Measurements from ENCODE around the gene TCEAL5. TPM values are rescaled to one million over a fixed set of nuclear protein-coding genes. Genes with fewer than 3 reads are reported as not detected.
A peak's percentile ranks its signal among the peaks of the same experiment; 100 is the strongest.
"Not testable (repeated sequence)": the region's sequence is repeated elsewhere in the genome, so short reads cannot be mapped to it uniquely, and the experiment has no call there.

TCEAL5 gene
- 1 to 10 TPM in 1 of 4 donors, under 1 TPM in 1, not detected in 2; 0.41 to 1.8 TPM for total RNA-seq
- polyA plus RNA-seq: 1 to 10 TPM in 1 of 3 donors, under 1 TPM in 1, not detected in 1; 0.80 to 1.8 TPM

DNA sequence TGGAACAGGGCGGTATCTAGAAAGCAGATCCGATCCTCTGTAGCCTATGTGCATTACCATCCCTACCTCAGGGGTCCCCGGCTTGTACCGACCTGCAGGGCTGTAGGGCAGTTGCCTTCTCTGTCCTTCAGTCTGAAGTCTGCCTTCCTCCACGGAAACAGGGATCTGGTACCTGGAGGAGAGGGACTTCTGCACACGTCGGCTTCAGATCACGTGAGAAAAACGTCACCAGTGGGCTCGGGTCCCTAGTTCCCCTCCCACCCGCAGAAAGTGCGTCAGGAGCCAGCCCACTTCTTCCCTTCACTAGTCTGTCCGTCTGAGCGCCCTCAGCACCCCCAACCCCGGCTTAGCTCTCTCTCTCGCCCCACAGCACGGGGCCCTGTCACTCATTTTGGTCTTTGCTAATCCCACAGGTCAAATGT, at the start of gene TCEAL5:
TCEAL5 (minus strand) TSS at position 170 of the 422 bp plus-strand sequence. CDS start 2,187 bp downstream, outside the sequence.
- Histone ChIP-seq H3K4me1 (no peaks in the 10 kb centered on the region), H3K4me3 (peak within 1 kb of the TSS; percentile 5 to 19 (median 12)), H3K36me3 (no peaks in the 10 kb centered on the region), H3K9me3 (no peaks in the 10 kb centered on the region), H3K27ac (no peak within 1 kb of the TSS), H3K27me3 (peaks cover 0 to 15% (median 0%) of the 10 kb centered on the region in 3 donors)
- TF ChIP-seq POLR2AphosphoS5 (IDR thresholded peaks at IDR 0.05) (peak in 1 of 4 donors; percentile 22), CTCF (IDR thresholded peaks at IDR 0.05) (no peak)
- intact Hi-C loops (cut with DNase I): no loop called here
- WGBS, 2 donors: 3 to 11% methylated on average over 17 of the region's 17 CpGs
- DNase-seq: no peak

- Histone ChIP-seq H3K27ac (no peak overlapping the region), H3K4me3 (no peak overlapping the region), H3K9me3 (no peaks in the 10 kb centered on the region), H3K4me1 (peaks cover 0 to 5% (median 2%) of the 10 kb centered on the region in 4 donors), H3K27me3 (peaks cover 0 to 9% (median 0%) of the 10 kb centered on the region in 3 donors), H3K36me3 (no peaks in the 10 kb centered on the region)
- intact Hi-C loops (cut with DNase I): no loop called here
- DNase-seq: no peak
- WGBS, 2 donors: 42 to 80% methylated on average over 3 of the region's 3 CpGs
- TF ChIP-seq POLR2A (IDR thresholded peaks at IDR 0.05): no peak
- TF ChIP-seq CTCF (IDR thresholded peaks at IDR 0.05): no peak
- TF ChIP-seq EP300 (IDR thresholded peaks at IDR 0.05): no peak
- no peak for TF ChIP-seq POLR2AphosphoS5 (IDR thresholded peaks at IDR 0.05)
Observed at GRCh38 chrX:103311399-103311780, 34.8 kb upstream of the TCEAL5 start.

DNA sequence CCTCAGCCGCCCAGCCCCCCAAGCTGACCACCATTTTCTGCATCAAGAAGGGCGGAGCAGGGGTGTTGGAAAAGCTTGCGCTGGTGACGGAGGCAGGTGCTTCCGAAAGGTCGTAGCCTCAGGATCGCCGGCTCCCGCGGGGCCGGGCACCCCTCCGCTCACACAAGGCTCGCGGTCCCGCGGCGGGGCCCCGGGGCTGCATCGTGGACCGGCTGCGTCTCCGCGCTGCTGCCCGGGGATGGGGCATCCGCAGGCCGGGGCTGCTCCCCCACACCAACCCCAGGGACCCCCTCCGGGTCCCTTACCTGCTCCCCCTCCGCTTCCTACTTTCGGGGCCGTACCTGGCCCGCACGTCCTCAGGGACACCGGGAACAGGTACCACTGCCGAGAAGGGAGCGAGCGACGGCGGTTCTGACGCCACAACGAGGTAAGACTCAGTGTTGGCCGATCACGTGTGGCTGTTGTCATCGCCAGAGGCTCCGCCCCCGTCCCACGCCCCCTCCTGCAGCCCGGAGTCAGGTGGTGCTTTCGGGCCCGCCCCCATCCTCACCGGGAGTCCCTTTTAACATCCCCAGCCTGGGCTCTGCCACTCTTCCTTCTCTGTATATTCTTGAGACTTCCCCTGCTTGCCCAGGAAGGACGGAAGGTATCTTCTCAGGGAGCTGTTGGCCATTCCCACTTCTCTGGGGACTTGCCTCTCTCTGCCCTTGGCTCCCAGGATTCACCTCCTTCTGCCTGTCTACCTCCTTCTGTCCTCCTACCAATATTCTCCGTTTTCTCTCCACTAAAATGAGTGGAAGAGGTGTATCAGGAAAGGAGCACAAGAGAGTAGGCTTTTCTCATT, 34.2 kb upstream of the TCEAL5 start, which contains the start of gene BEX2:
BEX2 (minus strand) TSS at position 436 of the 844 bp plus-strand sequence. CDS start 1,014 bp downstream, outside the sequence.
- peak; percentile 81 for DNase-seq
- TF ChIP-seq POLR2AphosphoS5 (IDR thresholded peaks at IDR 0.05): peak in 3 of 4 donors; percentile 16 to 59 (median 53)
- TF ChIP-seq EP300 (IDR thresholded peaks at IDR 0.05): no peak
- 0 to 1% methylated on average over 52 of the region's 52 CpGs for WGBS, 2 donors
- Histone ChIP-seq H3K9me3 (no peaks in the 10 kb centered on the region), H3K27me3 (peaks cover 0 to 9% (median 0%) of the 10 kb centered on the region in 3 donors), H3K36me3 (no peaks in the 10 kb centered on the region), H3K27ac (peak within 1 kb of the TSS in 1 of 4 donors; percentile 14), H3K4me3 (peak within 1 kb of the TSS; percentile 25 to 51 (median 42)), H3K4me1 (peaks cover 0 to 5% (median 2%) of the 10 kb centered on the region in 4 donors)
- intact Hi-C loops (cut with DNase I): no loop called here

DNA sequence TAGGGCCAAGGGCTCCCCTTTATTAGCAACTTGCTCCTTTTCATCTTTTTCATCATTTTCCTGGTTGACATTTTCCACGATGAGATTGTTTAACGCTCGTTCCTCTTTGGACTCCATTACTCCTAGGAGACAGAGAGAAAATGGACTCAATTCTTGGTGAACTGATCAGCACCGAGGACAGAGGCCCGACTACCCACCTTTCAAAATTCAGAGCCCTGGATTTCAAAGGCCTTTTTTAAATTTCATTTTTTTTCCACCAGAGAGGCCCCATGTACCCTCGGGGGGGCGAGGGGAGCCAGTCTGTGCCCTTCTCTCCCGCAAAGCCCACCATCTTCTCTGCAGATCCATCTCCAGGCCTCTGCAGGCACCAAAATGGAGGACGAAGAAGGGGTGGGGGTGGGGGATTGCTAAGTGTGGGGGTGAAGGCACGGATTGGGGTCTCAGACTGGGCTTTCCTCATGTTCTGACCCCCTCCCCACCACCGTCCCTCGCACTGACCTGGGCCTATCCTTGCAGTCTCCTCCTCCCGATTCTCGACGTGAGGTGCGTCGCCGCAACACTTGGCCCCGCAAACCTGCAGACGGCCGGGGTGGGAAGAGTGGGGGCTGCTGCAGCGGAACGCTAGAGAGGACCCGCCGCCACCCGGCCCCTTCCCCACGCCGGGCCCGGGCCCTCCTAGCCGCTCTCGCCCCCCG, 33.5 kb upstream of the TCEAL5 start:
- no peak for DNase-seq
- 20 to 24% methylated on average over 29 to 32 of the region's 32 CpGs for WGBS, 2 donors
- Histone ChIP-seq H3K9me3 (no peaks in the 10 kb centered on the region), H3K27me3 (peaks cover 0 to 9% (median 0%) of the 10 kb centered on the region in 3 donors), H3K4me1 (peaks cover 0 to 5% (median 2%) of the 10 kb centered on the region in 4 donors), H3K4me3 (peak overlapping the region; percentile 25 to 51 (median 42)), H3K36me3 (no peaks in the 10 kb centered on the region), H3K27ac (no peak overlapping the region)
- TF ChIP-seq POLR2A (IDR thresholded peaks at IDR 0.05) (no peak), CTCF (IDR thresholded peaks at IDR 0.05) (no peak), EP300 (IDR thresholded peaks at IDR 0.05) (no peak), POLR2AphosphoS5 (IDR thresholded peaks at IDR 0.05) (no peak)
- intact Hi-C loops (cut with DNase I): no loop called here

DNA sequence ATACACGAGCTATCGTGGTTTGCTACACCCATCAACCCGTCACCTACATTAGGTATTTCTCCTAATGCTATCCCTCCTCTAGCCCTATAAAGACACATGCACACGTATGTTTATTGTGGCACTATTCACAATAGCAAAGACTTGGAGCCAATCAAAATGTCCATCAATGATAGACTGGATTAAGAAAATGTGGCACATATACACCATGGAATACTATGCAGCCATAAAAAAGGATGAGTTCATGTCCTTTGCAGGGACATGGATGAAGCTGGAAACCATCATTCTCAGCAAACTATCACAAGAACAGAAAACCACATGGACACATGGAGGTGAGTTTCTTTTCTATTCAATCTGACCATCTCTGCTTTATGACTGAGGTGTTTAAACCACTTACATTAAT, 29.1 kb upstream of the TCEAL5 start:
- intact Hi-C loops (cut with DNase I); H3K27me3 ChIP-seq; H3K4me1 ChIP-seq; H3K9me3 ChIP-seq; DNase-seq; H3K36me3 ChIP-seq; H3K4me3 ChIP-seq; H3K27ac ChIP-seq: not testable (repeated sequence)
- WGBS, 2 donors: 95 to 97% methylated on average over 4 of the region's 4 CpGs

Measured in sigmoid colon (tissue), 7 donors.